HepG2 (cell line): ENCODE measurements around the gene FOXA3. TPM values are rescaled to one million over a fixed set of nuclear protein-coding genes. Genes with fewer than 3 reads are reported as not detected.

Experiments
- NFKBIZ ChIP-seq: IDR thresholded peaks from 2 replicates; pipeline ENCODE4 v1.6.1; 2018; ENCODE audit warnings: missing genetic modification reagents, missing compliant biosample characterization
- polyA plus RNA-seq, 8 experiments: library from polyadenylated mRNA; depleted of rRNA in 3 of 8; stranded (reverse) in 7 of 8; unstranded in 1 of 8; fragments of >200 nt; fragmentation: Illumina TruSeq in 4 of 8; extraction: Trizol in 4 of 8; gene quantifications; 2 replicates each; pipeline versions ENCODE4 v1.2.1 to v1.2.3, GENCODE V29; 2011 to 2016; ENCODE audit warnings: low read depth in 4 of 8, missing spikeins in 1 of 8, mixed read lengths in 1 of 8; ENCODE audit not compliant: insufficient read depth in 1 of 8
- total RNA-seq, 5 experiments: library from RNA; depleted of rRNA; stranded (reverse); fragments of >200 nt; fragmentation: Illumina TruSeq; extraction: Trizol; gene quantifications; 2 replicates each; pipeline ENCODE4 v1.2.3, GENCODE V29; 2016; ENCODE audit warnings: low read depth in 1 of 5
- TF ChIP-seq, protein P1 (sequence below), 2 experiments: sonication (generic) in 1 of 2; formaldehyde crosslinking in 1 of 2; IDR thresholded peaks; 2 replicates each; pipeline versions ENCODE4 v1.4.0 to v1.6.1; 2018 to 2020; ENCODE audit warnings: missing genetic modification reagents in 2 of 2, borderline replicate concordance in 1 of 2, low read depth in 1 of 2, mild to moderate bottlenecking in 1 of 2, missing biosample characterization in 1 of 2
- TF ChIP-seq, protein P2 (sequence below): sonication (generic); formaldehyde crosslinking; IDR thresholded peaks from 2 replicates; pipeline ENCODE4 v1.4.0; 2020; ENCODE audit warnings: mild to moderate bottlenecking, low read depth, missing genetic modification reagents
- TF ChIP-seq, protein P3 (sequence below): sonication (generic); formaldehyde crosslinking; IDR thresholded peaks from 2 replicates; pipeline ENCODE4 v1.4.0; 2020; ENCODE audit warnings: missing genetic modification reagents

FOXA3 gene
- total and polyA plus RNA-seq, 2 of the 13 experiments (the other 11 are each of a cell fraction or from before 2014, with no cell fraction given) = 29.8 to 47.6 TPM

DNA sequence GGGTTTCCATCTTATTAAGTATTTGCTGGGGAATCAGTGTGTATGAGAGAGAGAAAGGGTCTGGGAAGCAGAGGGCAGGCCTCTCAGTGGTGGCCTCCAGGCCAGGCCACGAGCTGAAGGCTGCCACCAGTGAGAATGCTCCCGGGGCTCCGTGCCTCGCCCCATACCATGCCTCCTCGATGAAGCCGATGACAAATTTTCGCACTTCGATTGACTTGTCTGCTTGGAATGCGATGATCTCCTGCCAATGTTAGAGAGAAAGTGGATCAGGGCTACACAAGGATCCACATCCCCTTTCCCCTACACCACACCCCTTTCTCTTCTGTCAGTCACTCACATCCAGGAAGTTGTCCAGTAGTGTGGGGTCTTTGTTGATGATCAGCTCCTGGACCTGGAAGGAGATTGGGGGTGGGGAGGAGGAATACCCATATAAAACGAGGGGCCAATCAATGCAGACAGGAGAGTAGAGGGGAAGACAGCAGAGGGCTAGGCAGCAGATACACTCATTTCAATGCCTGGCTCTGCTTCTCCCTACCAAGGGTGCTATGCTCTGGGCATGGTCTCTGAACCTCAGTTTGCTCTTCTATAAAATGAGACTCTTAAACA lies 11.9 kb upstream of the FOXA3 start (continued):
- TF ChIP-seq, protein P1, sequence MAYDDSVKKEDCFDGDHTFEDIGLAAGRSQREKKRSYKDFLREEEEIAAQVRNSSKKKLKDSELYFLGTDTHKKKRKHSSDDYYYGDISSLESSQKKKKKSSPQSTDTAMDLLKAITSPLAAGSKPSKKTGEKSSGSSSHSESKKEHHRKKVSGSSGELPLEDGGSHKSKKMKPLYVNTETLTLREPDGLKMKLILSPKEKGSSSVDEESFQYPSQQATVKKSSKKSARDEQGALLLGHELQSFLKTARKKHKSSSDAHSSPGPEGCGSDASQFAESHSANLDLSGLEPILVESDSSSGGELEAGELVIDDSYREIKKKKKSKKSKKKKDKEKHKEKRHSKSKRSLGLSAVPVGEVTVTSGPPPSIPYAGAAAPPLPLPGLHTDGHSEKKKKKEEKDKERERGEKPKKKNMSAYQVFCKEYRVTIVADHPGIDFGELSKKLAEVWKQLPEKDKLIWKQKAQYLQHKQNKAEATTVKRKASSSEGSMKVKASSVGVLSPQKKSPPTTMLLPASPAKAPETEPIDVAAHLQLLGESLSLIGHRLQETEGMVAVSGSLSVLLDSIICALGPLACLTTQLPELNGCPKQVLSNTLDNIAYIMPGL (CRISPR knock-in tag; IDR thresholded peaks at IDR 0.05; ENCODE audit: borderline replicate concordance in 1 of 2, low read depth in 1 of 2) = no peak
- TF ChIP-seq, protein P2, sequence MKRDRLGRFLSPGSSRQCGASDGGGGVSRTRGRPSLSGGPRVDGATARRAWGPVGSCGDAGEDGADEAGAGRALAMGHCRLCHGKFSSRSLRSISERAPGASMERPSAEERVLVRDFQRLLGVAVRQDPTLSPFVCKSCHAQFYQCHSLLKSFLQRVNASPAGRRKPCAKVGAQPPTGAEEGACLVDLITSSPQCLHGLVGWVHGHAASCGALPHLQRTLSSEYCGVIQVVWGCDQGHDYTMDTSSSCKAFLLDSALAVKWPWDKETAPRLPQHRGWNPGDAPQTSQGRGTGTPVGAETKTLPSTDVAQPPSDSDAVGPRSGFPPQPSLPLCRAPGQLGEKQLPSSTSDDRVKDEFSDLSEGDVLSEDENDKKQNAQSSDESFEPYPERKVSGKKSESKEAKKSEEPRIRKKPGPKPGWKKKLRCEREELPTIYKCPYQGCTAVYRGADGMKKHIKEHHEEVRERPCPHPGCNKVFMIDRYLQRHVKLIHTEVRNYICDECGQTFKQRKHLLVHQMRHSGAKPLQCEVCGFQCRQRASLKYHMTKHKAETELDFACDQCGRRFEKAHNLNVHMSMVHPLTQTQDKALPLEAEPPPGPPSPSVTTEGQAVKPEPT = no peak
- TF ChIP-seq, protein P3, sequence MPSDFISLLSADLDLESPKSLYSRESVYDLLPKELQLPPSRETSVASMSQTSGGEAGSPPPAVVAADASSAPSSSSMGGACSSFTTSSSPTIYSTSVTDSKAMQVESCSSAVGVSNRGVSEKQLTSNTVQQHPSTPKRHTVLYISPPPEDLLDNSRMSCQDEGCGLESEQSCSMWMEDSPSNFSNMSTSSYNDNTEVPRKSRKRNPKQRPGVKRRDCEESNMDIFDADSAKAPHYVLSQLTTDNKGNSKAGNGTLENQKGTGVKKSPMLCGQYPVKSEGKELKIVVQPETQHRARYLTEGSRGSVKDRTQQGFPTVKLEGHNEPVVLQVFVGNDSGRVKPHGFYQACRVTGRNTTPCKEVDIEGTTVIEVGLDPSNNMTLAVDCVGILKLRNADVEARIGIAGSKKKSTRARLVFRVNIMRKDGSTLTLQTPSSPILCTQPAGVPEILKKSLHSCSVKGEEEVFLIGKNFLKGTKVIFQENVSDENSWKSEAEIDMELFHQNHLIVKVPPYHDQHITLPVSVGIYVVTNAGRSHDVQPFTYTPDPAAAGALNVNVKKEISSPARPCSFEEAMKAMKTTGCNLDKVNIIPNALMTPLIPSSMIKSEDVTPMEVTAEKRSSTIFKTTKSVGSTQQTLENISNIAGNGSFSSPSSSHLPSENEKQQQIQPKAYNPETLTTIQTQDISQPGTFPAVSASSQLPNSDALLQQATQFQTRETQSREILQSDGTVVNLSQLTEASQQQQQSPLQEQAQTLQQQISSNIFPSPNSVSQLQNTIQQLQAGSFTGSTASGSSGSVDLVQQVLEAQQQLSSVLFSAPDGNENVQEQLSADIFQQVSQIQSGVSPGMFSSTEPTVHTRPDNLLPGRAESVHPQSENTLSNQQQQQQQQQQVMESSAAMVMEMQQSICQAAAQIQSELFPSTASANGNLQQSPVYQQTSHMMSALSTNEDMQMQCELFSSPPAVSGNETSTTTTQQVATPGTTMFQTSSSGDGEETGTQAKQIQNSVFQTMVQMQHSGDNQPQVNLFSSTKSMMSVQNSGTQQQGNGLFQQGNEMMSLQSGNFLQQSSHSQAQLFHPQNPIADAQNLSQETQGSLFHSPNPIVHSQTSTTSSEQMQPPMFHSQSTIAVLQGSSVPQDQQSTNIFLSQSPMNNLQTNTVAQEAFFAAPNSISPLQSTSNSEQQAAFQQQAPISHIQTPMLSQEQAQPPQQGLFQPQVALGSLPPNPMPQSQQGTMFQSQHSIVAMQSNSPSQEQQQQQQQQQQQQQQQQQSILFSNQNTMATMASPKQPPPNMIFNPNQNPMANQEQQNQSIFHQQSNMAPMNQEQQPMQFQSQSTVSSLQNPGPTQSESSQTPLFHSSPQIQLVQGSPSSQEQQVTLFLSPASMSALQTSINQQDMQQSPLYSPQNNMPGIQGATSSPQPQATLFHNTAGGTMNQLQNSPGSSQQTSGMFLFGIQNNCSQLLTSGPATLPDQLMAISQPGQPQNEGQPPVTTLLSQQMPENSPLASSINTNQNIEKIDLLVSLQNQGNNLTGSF (CRISPR knock-in tag) = no peak
- no peak for TF ChIP-seq NFKBIZ (CRISPR knock-in tag)
